ENCODE data around the gene SMG7. TPM values are rescaled to one million over a fixed set of nuclear protein-coding genes. Genes with fewer than 3 reads are reported as not detected.

SMG7 gene
- total RNA-seq, 1 donor from 2014 or later, result 40.4 TPM

DNA sequence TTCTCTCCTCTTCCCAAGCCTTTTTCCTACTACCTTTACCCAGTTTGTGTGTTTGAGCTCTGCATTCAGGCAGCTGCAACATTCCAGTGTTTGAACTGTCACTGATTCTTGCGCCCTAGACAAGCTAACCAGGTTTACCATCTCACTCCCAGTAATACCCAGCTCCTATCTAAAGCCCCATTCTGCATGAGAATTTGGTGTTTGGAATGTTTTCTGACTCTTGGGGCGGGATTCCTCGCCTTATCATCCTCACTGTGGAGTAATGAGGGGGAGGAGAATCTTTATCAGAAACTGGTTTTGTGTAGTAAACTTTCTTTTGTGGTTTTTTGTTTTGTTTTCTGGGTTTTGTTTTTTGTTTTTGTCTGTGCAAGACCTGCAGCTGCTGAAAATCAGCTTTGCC, 81.5 kb downstream of the SMG7 start:
- no peak for DNase-seq (ENCODE audit: low spot score)

GRCh38 chr1:183554577-183554976, 82.3 kb downstream of the SMG7 start:
- DNase-seq (ENCODE audit: low spot score), result no peak

- no peak for DNase-seq (ENCODE audit: low spot score)
Measured at GRCh38 chr1:183559061-183559460, 86.8 kb downstream of the SMG7 start.

DNA sequence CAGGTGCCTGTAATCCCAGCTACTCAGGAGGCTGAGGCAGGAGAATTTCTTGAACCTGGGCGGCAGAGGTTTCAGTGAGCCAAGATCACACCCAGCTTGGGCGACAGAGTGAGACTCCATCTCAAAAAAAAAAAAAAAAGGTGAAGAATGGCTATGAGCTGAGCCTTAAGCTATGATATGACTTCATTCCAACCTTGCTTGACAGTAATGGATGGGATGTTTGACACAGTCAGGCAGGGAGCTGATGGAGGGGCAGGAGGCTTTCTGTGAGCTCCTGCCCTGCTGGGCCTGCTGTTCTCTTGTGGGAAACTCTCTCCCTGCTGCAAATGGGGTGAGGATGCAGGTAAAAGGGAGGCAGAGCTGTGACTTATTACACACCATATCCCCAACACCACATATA, 90.4 kb downstream of the SMG7 start:
- DNase-seq (ENCODE audit: low spot score), result no peak

- no peak for DNase-seq (ENCODE audit: low spot score)
Measured at GRCh38 chr1:183565261-183565660, 93.0 kb downstream of the SMG7 start.

GRCh38 chr1:183566026-183566425, 93.7 kb downstream of the SMG7 start:
- no peak for DNase-seq (ENCODE audit: low spot score)

GRCh38 chr1:183567584-183567983, 95.3 kb downstream of the SMG7 start:
- DNase-seq (ENCODE audit: low spot score), result no peak

DNA sequence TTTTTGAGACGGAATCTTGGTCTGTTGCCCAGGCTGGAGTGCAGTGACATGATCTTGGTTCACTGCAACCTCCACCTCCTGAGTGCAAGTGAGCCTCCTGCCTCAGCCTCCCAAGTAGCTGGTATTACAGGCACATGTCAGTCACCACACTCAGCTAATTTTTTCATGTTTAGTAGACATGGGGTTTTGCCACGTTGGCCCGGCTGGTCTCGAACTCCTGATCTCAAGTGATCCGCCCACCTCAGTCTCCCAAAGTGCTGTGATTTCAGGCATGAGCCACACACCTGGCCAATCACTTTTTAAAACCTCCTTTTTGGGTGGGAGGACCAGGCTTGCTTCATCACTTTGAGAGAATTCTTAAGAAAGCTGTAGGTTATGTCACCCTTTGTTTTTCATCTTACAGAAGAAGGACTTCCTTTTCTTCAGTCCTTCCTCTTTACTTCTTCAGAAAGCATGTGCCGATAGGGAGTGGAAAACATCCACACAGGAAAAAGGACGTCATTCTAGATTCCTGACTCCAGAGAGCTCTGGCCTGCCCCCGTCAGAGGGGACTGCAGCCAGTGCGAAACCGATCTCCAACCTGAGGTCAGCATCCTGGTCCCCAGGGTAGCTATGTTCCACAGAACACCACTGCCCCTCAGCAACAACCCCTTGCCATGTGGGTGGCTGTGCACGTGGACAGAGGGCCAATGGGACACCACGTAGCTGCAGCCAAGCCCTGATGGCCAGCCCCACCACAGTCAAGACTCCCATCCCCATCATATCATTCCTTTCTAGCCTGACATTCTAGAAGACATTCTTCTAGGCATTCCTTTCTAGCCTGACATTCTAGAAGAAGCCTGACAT, 96.1 kb downstream of the SMG7 start:
- no peak for DNase-seq (ENCODE audit: low spot score)

- no peak for DNase-seq (ENCODE audit: low spot score)
Measured at GRCh38 chr1:183569141-183569540, 96.8 kb downstream of the SMG7 start.

- DNase-seq (ENCODE audit: low spot score), result no peak
Measured at GRCh38 chr1:183569801-183570200, 97.5 kb downstream of the SMG7 start.

DNA sequence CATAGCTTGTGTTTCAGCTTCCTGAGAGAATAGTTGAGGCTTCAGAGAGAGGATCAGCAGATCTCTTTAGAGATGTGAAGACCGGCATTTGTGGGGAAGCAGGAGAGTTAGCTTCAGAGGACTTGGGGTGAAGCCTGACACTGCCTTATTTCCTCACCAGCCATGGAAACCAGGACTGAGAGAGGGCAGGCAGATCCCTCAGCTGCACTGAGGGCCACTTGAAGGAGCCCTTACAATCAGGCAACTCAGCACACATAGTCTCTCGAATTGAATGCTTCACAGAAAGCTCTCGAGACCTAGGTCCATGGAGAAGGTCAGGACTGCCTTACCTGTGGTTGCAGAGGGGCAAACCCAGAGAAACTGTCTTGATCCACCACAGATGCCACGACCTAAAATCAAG, 98.2 kb downstream of the SMG7 start:
- no peak for DNase-seq (ENCODE audit: low spot score)

GRCh38 chr1:183571678-183572268, 99.5 kb downstream of the SMG7 start:
- DNase-seq (ENCODE audit: low spot score), result no peak

DNA sequence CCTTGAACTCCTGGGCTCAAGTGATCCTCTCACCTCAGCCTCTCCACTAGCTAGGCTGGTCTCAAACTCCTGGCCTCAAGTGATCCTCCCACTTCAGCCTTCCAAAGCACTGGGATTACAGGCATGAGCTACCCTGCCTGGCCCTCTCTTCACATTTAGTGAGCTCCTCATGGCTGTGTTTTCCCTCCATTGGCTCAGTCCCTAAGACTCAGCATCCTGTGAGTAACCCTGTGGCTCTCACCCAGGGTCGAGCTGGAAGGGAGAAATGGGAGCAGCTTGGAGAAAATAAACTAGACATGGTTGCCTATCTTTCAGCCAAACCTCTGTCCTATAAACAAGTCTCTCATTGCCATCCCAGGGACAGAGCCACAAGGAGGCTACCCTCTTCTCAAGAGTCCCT, 100.4 kb downstream of the SMG7 start:
- DNase-seq (ENCODE audit: low spot score), result no peak

DNA sequence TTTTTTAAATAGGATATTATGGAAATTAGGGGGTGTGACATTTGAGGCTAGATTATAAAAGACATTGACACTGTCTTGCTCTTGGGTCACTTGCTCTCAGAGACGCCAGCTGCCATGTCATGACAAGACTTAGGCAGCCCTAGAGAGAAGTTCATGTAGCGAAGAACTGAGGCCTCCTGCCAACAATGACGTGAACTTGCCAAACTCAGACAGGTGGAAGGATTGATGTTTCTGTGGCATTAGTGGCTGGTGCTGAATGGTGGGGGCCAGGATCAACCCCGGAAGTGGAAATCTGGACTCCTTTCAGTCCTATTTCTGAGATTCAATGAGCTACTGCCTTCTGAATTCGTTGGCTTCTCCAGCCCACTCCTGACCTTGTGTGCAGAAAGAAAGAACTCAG, 103.3 kb downstream of the SMG7 start:
- no peak for DNase-seq (ENCODE audit: low spot score)

DNA sequence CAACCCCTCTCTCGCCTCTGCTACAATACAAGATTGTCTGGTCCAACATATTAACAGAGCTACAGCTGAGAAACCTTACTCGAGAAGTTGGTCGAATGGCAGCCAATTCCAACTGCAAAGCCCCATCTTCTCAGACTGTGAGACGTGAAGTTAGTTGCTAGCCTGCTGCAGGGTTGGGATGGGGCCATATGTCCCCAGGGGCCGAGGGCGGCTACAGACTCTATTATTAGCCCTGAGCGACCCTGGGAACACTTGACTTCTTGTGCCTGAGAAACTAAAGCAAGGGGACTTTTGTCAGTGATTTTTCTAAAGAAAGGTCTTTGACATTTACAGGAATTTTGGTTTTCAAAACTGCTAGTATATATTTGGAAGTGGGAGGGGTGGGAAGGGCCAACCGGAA, 104.2 kb downstream of the SMG7 start:
- peak; percentile 47 for DNase-seq (ENCODE audit: low spot score)

DNA sequence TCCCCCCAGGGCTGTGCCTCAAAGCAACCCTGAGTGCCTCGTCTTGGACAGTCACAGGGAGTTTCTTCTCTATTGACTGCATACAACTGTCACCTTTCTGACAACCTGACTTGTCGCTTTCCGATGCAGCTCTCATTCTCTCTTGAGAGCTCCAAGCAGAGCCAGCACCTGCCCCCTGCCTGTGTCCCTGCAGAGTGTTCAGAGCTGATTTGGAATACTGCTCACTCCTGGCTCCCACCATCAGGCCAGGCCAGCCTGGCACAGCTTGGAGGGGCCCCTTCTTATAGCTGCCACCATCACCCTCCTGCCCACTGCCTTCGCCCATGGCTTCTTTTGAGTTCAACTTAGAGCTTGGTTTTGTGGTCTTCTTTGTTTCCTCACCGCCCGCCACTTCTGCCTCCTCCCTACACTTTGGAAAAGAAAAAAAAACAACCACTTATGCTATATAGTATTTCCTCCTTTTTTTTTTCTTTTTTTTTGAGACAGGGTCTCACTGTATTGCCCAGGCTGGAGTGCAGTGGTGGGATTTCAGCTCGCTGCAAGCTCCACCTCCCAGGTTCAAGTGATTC, 105.7 kb downstream of the SMG7 start:
- DNase-seq (ENCODE audit: low spot score), result peak; percentile 81

DNA sequence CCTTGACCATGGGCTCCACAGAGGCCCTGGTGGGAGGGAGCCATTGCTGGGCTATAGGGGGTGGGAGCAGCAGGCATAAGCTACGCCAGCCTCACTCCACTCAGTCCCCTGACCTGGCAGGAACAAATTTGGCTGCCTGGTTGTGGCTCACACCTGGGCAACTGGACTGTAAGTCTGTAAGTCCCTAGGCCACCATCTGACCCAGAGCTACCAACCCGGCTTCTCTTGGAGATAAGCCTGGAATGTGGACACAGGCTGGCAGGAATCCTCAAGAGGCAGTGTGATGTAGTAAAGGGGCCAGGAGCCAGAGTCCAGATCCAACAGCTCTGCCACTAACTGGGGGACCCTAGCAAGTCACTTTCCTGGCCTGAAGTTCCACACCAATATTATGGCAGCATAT, 106.6 kb downstream of the SMG7 start:
- no peak for DNase-seq (ENCODE audit: low spot score)

- DNase-seq (ENCODE audit: low spot score), result no peak
Measured at GRCh38 chr1:183580281-183580682, 108.0 kb downstream of the SMG7 start.

GRCh38 chr1:183582021-183582713, 109.9 kb downstream of the SMG7 start:
- DNase-seq (ENCODE audit: low spot score), result peak; percentile 84

DNA sequence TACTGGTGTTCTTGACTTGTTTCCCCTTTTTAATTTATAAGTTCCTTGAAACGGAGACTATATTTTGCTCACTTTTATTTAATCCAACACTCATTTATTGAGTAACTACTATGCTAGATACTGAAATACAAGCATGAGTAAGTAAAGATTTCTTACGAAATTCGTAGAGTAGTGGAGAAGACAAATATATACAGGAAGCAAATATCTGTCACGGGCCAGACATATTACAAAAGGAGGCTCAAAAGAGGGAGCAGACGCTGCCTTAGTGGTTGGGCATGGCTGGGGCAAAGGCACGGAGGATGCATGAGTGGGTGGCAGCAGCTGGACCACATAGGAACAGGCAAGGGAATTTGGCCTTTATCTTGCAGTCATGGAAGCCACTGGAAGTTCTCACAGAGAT, 111.2 kb downstream of the SMG7 start:
- peak; percentile 33 for DNase-seq (ENCODE audit: low spot score)

DNA sequence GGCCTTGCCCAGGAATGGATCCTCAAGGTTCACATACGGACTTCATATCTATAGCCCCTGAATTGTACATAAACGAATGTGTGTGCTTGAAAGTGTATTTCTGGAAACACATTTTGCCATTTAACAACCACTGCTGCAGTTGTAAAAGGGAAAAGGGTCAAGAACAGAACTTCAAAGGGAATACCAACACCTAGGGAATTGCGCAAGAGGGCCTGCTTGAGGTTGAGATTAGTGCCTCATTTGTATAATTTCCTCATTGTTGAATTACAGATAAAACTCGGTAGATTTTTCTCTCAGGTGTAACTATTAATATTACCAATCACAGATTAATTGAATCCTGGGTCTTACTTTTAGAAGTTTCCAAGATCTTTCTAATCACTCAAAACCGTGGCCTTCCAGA, 111.8 kb downstream of the SMG7 start:
- DNase-seq (ENCODE audit: low spot score), result no peak

- peak; percentile 47 for DNase-seq (ENCODE audit: low spot score)
Measured at GRCh38 chr1:183585038-183585437, 112.7 kb downstream of the SMG7 start.

Data from mesenteric fat pad (tissue), 1 donor.